ENCODE results near the gene GOLT1A.
A peak's percentile ranks its signal among the peaks of the same experiment; 100 is the strongest.

Gene GOLT1A, protein sequence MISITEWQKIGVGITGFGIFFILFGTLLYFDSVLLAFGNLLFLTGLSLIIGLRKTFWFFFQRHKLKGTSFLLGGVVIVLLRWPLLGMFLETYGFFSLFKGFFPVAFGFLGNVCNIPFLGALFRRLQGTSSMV

DNA sequence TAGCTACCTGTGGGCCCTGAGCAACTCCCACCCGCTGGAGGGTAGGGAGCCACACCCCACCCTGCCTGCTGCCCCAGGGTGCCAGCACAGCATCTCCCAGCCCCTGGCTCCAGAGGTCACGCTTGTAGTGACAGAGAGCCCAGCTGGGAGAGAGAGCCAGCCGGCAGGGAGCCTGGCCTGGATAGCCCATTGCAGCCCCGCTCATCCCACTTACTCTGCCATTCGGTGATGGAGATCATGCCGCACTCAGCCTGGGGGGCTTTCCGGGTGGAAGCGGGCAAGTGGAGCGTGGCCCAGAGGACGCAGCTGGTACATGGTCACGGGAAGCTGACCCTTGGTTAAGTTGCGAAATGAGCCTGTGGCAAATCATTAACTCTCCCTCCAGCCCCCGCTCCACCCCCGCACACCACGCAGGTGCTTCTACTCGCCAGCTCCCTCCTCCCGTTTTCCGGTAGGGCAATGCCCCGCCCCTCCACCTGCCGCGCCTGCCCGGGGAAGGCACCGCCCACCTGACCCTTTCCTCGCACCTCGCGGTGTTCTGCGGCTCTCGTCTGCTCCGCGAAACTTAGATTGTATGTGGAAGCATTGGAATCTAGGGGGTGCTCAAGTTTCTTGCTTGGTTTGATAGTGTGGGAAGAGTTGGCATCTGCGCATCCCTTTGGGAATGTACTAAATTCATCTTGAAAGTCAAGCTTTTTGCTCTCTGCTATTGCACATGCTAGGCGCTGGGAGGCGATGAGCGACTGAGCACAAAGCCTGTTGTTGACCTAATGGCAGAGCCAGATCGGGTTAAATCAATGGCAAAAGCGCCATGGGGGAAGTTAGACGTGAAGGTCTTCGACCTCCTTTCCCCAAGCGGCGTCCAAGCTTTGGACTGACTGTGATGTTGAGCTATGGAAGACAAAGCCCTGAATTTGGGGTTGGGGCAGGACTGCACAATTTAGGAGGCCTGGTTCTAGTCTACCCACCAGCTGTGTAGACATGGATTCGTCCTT, at the start of gene GOLT1A:
Gene GOLT1A (minus strand): TSS at position 321 of the 995 bp plus-strand sequence. CDS start 82 bp downstream, at position 239.
- DNase-seq: peak; percentile 53 to 84

GRCh38 chr1:204263254-204263910, 49.6 kb upstream of the GOLT1A start:
- no peak for DNase-seq

DNA sequence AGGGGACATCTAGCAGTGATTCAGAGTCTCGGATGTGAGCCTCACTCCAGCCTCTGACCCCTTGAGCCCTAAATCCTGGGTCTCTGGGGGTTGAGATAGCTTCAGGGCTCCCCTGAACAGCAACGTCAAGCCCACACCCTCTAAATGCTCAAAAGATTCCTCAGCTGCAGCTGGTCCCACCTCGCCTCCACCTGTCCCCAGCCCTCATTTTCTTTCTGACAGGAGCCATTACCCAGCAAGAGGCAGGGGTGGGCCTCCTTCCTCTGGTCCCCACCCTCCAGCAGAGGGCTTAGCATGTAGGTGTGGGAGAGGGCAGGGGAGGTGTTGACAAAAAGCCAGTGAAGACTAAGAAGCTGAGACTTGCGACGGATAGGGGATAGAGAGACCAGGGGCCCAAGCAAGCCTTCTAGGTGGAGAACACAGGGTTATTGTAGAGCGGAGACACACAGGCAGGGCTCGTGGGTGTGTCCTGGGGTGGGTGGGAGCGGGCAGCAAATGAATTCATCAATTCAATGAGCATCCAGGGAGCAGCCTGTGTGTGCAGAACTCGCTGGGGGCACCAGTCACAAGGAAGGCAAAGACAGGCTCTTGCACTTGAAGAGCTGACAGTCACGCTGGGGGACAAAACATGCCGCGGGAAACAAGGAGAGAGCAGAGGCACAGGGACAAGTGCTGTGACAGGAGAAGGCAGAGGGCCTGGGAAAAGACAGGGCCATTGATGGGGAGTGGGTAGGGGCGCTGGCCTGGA, 48.9 kb upstream of the GOLT1A start:
- DNase-seq: no peak

DNA sequence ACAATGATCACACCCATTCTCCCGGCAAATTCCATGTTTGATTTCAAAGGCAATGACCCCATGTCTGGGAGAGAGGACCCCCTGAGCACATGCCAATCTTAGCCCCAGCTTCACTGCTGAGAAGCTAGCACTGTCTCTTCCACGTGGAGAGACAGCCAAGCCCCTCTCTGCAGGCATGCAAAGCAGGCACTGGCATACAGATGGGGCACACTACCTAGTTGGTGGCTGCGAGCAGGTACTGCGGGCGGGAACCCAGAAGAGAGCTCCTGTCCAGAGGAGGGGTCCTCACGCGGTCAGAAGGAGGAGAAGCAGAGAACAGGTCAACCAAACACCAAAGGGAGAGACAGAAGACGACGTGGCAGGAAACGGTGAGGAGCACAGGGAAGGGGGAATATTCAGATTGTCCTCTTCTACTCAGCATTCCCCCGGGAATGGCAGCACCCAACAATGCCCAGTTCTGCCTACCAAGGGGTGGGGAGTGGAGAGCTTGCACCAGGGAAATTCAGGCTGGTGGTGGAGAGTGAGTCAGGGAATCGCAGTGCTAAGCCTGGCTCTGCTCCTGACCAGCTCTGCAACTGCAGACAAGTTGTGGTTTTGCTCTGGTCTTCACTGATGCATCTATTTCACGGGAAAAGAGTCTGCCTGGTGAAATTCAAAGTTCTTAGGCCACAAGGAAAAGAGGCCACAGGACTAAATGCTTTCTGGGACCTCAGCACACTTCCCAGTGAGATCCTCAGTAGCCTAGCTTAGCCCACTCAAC, 48.1 kb upstream of the GOLT1A start:
- no peak for DNase-seq

GRCh38 chr1:204261266-204261665, 47.5 kb upstream of the GOLT1A start:
- no peak for DNase-seq

- DNase-seq: no peak
Observed at GRCh38 chr1:204260601-204261197, 46.9 kb upstream of the GOLT1A start.

DNA sequence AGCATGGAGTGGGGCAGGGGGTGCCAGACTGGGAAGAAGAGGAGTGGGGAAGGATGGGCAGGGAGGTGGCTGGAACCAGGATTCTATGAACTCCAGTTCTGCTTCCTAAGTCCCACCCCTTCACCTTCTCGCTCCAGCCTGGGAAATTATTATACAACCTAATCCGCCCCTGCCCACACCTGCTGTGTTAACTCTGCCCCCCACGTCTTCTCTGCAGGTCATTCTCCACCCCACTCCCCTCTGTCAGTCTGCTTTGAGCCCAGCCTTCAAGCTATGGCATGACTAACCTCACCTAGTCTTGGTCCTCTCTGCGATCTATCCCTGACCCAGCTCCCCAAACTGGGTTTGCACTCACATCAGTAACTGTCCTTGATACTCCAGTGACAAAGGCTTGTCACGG, 46.0 kb upstream of the GOLT1A start:
- no peak for DNase-seq

GRCh38 chr1:204259196-204259595, 45.4 kb upstream of the GOLT1A start:
- no peak for DNase-seq

DNA sequence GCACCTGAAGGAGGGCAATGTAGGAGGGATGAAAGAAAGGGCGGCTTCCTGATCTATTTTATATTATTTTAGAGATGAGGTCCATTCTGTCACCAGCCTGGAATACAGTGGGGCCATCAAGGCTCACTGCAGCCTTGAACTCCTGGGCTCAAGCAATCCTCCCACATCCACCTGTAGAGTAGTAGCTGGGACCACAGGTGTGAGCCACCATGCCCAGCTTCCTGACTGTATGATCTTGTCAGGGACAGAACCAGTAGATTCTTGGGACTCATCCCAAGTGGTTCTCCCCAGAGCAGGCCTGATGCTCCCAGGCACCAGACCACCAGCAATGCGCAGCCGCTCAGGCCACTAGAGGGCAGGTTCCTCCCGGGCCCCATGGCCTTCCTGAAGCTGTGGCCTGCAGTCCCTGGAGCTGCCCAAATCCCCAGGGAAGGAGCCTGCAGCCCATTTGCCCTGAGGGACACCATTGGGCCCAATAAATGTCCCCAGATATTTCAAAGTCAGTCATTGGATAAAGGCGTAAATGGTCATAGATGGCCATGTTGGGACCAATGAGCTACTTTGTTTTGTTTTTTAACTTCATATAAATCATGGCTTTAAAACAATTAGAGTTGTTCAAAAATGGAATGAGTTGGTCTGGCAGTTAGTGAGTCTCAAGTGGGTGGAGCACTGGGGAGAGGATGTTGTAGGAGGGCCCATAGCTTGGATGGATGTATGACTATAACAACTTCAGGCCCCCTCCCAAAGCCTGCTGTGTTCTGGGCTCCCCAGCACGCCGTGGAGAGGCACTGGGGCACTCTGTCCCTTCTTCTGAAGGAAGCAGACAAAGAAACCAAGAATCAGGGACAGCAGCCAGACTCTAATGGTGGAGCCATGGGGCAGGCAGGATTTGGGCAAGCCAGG, 44.7 kb upstream of the GOLT1A start:
- peak; percentile 72 to 77 for DNase-seq

- DNase-seq: peak in 1 of 2 experiments; percentile 26
Observed at GRCh38 chr1:204257446-204257845, 43.7 kb upstream of the GOLT1A start.

- no peak for DNase-seq
Observed at GRCh38 chr1:204256531-204256930, 42.7 kb upstream of the GOLT1A start.

DNA sequence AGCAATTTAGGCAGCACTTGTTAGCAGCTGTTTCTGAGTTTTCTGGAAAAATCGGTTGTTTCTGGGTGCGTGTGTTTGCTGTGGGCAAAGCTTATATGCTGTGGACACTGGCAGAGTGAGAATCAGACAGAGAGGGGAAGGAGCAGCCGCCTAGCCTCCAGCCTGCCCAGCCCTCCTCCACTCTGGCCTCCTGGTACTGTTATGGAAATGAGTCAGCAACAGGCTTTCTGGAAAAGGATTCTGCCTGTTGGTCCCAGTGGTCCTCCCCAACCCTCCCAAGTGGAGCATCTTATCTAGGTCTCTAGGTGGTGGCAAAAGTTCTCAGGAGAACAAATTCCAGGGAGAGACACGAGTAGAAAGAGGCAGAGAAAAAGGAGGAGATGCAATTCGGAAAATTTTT, 42.2 kb upstream of the GOLT1A start:
- DNase-seq: no peak

DNA sequence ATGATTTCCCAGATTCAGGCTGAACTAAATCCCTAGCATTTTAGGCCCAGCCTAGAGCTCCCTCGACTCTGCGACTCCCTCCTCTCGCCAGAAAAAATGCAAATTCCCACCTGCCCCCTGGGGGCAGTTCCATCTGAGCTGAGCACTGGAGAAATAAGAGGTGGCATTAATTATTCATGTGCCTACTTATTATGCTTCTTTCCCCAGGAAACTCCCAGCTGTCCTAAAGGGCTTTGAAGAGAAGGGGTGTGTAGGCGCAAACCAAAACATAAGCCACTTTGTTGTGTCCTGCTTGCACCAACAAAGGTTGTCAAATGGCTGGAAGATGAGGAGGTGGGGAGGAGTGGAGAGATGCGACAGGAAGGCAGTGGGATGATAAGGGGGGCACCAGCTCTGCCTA, 41.4 kb upstream of the GOLT1A start:
- DNase-seq: peak; percentile 74 to 93

GRCh38 chr1:204254031-204254661, 40.4 kb upstream of the GOLT1A start:
- DNase-seq: no peak

GRCh38 chr1:204251926-204252689, 38.3 kb upstream of the GOLT1A start:
- no peak for DNase-seq

- DNase-seq: no peak
Observed at GRCh38 chr1:204251286-204251685, 37.5 kb upstream of the GOLT1A start.

- DNase-seq: no peak
Observed at GRCh38 chr1:204250428-204251030, 36.7 kb upstream of the GOLT1A start.

- no peak for DNase-seq
Observed at GRCh38 chr1:204249736-204250427, 36.1 kb upstream of the GOLT1A start.

Data from NCI-H524 (cell line).